NCI-H748 (cell line): ENCODE results near the gene ARL2.
"Not testable (repeated sequence)": the region's sequence is repeated elsewhere in the genome, so short reads cannot be mapped to it uniquely, and the experiment has no call there.

ENCODE experiments used
- DNase-seq: peaks from one replicate; lab custom pipeline; 2025; ENCODE audit not compliant: unreplicated experiment; lab: John Stamatoyannopoulos, UW

ARL2 gene

DNA sequence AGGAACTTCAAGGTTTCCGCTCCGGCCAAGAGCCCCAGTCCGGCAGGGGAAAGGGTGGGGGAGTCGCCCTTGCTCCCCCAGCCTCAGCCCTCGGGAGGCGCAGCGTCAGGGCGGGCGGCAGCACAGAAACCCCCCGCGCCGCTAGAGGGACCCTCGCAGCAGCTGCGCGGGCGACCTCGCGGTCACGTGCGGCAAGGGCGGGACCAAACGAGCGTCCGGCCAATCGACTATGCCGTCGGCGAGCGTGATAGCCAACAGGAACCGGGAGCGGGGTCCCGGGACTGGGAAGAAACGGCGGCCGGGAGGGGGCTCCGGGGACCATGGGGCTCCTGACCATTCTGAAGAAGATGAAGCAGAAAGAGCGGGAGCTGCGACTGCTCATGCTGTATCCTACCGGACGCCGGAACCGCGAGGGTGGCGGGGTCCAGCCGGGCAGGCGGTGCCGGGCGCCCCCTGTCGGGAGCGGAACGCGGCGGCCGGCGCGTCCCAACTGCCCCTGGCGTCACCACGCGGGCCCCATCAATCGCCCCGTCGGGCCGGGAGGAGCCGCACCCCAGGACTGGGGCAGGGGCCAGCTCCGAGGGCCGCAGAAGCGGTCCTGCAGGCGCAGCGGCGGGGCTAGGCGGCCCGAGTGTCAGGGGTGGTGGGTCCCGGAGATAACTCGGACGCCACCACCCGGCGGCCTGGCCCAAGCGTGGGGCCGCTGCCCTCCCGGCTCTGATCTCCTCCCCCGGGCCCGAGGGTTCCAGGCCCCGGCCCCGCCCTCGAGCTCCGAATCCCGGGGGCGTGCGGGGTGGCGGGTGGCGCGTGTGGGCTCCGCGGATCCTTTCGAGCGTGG is at the start of gene ARL2:
ARL2 (plus strand) TSS at position 273 of the 838 bp plus-strand sequence; CDS start at position 321, 48 bp downstream.
- peak; percentile 93 for DNase-seq

GRCh38 chr11:64967375-64967774 is 46.6 kb upstream of the ARL2 start:
- no peak for DNase-seq

- no peak for DNase-seq
These were observed 44.8 kb upstream of the ARL2 start for GRCh38 chr11:64969209-64969608.

- no peak for DNase-seq
These were observed 43.2 kb upstream of the ARL2 start for GRCh38 chr11:64970731-64971151.

GRCh38 chr11:64971421-64972233 is 42.3 kb upstream of the ARL2 start, which contains the start of gene MAJIN:
Gene MAJIN (minus strand): TSS chr11:64972108. CDS start chr11:64959405, 12,703 bp downstream.
- DNase-seq: no peak

DNA sequence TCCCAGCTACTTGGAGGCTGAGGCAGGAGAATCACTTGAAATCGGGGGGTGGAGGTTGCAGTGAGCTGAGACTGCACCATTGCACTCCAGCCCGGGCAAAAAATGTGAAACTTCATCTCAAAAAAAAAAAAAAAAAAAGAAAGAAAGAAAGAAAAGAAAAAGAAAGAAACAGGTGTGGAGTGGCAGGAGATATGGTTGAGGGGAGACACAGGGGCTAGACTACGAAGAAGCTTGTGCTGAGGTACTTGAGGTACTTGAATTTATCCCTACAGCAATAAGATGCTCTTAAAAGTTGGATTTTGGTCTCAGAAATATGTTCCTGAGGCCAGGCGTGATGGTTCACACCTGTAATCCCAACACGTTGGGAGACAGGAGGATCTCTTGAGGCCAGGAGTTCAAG is 39.8 kb upstream of the ARL2 start:
- no peak for DNase-seq

DNA sequence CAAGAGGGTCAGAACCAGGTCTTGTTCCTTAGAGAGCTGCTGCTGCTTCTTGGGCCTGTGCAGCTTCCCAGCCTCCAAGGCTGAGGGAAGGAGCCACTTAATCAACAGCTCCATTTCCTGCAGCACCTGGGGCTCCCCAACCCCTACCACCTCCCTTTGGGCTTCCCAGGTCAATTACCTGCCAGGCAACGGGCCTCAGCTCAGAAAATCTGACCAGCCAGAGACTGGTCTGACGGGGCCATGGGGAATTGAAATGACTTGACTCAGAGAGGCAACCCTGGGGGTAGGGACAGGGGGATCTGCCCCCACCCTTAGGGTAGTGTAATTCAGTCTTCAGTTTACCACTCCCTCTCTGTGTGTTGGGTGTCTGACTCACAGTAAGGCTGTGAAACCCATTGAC is 37.3 kb upstream of the ARL2 start:
- no peak for DNase-seq

- not testable (repeated sequence) for DNase-seq
These were observed 30.6 kb upstream of the ARL2 start for GRCh38 chr11:64983339-64983738.

- no peak for DNase-seq
These were observed 25.7 kb upstream of the ARL2 start for GRCh38 chr11:64987998-64988854.

DNA sequence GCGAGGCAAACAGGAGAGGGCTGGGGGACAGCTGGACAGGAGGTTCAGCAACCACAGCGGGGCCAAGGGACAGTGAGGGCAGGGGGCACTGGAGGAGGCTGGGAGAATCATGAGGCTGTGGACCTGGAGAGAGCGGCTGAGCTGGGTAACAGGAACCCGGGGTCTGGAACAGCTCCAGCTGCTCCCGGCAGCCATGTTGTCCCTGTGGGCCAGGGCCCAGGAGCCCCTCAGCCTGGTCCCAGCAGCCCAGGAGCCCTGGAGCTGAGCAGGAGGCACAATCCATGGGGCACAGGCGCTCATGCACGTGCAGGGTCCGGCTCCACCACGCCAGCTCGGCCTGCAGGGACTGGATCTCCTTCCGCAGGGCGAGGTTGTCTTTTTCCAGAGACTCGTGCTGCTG is 24.5 kb upstream of the ARL2 start:
- no peak for DNase-seq

DNA sequence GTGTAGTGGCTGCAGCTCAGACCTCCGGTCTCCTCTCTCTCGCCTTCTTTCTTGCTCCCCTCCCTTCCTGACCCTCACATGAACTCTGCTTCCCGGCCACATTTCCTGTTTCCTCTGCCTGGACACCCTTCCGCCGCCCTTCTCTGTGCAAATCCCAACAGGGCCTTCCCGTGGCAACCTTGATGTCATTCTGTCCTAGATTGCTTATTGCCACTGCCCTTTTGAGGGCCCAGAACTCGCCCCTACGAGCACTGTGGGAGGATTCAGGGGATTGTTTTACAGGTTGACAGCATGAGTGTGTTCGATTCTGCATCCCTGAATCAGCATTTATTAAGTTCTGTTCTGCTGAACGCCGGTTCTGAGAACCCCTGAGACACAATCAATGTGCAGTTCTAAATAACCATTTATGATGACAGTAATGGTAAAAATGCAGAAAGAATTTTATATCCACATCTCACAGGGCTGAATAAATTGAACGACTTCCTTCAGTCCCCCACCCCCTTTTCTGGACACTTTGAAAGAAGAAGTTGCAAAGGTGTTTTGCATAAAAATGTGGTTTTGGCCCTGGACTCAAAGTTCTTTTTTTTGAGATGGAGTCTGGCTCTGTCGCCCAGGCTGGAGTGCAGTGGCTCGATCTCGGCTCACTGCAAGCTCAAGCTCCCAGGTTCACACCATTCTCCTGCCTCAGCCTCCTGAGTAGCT is 23.6 kb upstream of the ARL2 start:
- DNase-seq: no peak

DNA sequence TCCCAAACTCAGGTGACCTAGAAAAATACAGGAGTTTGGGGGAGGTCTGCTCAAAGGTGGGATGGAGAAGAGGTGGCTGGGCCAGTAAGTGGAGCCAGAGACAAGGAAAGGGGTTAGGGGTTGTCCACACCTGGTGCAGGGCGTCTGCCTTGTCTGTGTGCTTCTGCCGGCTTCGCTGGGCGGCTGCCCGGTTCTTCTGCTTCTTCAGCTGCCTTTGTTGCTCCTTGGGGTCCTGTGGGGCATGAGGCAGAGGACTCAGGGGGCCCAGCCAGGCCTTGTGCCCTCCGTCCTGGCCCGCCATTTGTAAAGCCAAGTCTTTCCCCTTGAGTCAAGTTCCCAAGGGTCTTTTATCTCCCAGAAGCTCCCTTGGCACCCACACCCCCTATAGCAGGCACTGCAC is 19.6 kb upstream of the ARL2 start:
- DNase-seq: no peak

DNA sequence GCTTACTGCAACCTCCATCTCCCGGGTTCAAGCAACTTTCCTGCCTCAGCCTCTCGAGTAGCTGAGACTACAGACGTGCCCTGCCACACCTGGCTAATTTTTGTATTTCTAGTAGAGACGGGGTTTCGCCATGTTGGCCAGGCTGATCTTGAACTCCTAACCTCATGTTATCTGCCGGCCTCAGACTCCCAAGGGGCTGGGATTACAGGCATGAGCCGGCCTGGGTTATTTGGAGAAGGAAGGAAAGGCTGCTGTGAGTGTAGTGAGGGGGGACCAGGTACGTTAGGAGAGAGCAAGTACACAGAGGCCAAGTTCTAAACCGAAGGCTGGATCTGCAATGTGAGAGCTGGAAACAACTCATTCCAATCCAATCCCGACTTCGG is 17.6 kb upstream of the ARL2 start:
- no peak for DNase-seq

- peak; percentile 27 for DNase-seq
These were observed 17.1 kb upstream of the ARL2 start, which contains the start of gene BATF2 for GRCh38 chr11:64996710-64997380. Gene BATF2 (minus strand): TSS chr11:64996971. CDS start chr11:64996914, 57 bp downstream.

GRCh38 chr11:64998141-64998540 is 15.8 kb upstream of the ARL2 start:
- no peak for DNase-seq

- DNase-seq: no peak
These were observed 15.1 kb upstream of the ARL2 start for GRCh38 chr11:64998690-64999431.

DNA sequence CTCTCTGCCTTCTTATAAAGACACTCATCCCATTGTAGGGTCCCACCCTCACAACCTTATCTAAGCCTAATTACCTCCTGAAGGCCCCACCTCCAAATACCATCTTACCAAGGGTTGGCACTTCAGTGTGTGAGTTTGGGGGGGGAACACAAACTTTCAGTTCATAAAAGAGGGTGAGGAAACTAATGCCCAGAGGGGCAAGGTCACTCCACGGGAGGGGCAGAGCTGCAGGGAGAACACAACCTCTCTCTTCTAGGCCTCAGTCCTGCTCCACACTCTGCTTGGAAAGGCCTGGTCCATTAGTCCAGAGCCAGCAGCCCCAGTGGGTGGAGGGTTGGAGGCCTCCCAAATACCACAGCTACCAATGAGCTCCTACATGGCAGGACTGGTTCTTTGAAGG is 14.5 kb upstream of the ARL2 start:
- DNase-seq: no peak

GRCh38 chr11:65002706-65003105 is 11.3 kb upstream of the ARL2 start:
- DNase-seq: no peak

- DNase-seq: no peak
These were observed 10.7 kb upstream of the ARL2 start for GRCh38 chr11:65003282-65003681.
